Measurements from ENCODE around the gene SERPINB1. TPM values are rescaled to one million over a fixed set of nuclear protein-coding genes. Genes with fewer than 3 reads are reported as not detected.
"Not testable (repeated sequence)": the region's sequence is repeated elsewhere in the genome, so short reads cannot be mapped to it uniquely, and the experiment has no call there.

SERPINB1 gene
- total RNA-seq, 1 donor from 2014 or later = 23.7 TPM

DNA sequence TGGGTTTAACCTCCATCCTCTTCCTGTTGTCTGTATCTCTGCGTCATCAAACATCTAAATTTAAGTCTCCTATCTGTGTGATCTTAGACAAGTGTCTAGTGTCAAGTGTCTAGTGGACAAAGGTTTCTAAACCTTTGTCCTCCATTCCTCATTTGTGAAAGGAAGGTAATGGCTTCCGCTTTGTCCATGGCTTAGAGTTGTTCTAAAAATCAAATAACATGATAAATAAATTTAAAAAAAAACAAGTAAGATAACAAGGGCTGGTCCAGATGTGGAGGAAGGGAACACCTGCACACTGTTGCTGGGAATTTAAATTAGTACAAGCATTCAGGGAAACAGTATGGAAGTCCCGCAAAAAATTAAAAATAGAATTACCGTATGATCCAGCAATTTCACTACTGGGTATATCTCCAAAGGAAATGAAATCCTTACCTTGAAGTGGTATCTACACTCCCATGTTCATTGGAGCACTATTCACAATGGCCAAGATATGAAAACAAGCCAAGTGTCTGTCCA, 17.6 kb upstream of the SERPINB1 start:
- DNase-seq (ENCODE audit: low read depth) = no peak
- no peak overlapping the region for H3K4me3 ChIP-seq (ENCODE audit: low read depth, low read length)
- no peak for TF ChIP-seq CTCF (conservative IDR thresholded peaks at IDR 0.05; ENCODE audit: low read depth, low read length)

- no peak for DNase-seq (ENCODE audit: low read depth)
- TF ChIP-seq CTCF (conservative IDR thresholded peaks at IDR 0.05; ENCODE audit: low read depth, low read length) = no peak
- H3K4me3 ChIP-seq (ENCODE audit: low read depth, low read length) = no peak overlapping the region
Observed at GRCh38 chr6:2857580-2858337, 16.1 kb upstream of the SERPINB1 start.

GRCh38 chr6:2857185-2857579, 15.5 kb upstream of the SERPINB1 start:
- no peak for TF ChIP-seq CTCF (conservative IDR thresholded peaks at IDR 0.05; ENCODE audit: low read depth, low read length)
- DNase-seq (ENCODE audit: low read depth) = no peak
- no peak overlapping the region for H3K4me3 ChIP-seq (ENCODE audit: low read depth, low read length)

GRCh38 chr6:2855061-2855519, 13.4 kb upstream of the SERPINB1 start:
- DNase-seq (ENCODE audit: low read depth) = no peak
- no peak for TF ChIP-seq CTCF (conservative IDR thresholded peaks at IDR 0.05; ENCODE audit: low read depth, low read length)
- no peak overlapping the region for H3K4me3 ChIP-seq (ENCODE audit: low read depth, low read length)

- DNase-seq (ENCODE audit: low read depth) = no peak
- H3K4me3 ChIP-seq (ENCODE audit: low read depth, low read length) = peak overlapping the region; percentile 59
- no peak for TF ChIP-seq CTCF (conservative IDR thresholded peaks at IDR 0.05; ENCODE audit: low read depth, low read length)
Observed at GRCh38 chr6:2854396-2854982, 12.8 kb upstream of the SERPINB1 start.

DNA sequence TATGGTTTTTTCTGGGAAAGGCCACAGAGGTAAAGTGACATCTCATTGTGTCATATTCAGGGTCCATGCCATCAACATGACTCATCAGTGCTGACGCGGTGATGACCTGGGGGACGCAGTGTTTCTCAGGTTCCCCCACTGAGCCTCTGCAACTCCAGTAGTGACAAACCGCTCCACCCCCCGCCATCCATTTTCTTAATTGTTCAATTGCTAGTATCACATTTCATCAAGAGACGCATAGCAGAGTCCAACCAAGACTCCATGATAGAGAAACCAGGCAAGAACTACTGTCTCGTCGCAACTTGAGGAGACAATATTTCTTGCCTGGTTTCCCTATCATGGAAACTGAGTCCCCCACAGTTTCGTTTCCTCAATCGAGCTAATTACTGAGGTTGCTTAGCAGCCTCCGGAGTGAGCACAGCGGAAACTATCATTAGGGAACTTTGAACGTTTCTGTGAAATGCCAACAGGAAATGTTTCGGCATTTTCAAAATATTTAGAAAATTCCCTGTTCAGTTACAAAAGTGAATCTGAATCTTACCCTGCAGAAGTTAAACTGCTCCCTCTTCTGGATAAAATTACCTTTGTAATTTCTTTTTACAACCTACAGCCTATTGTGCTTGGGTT, 12.2 kb upstream of the SERPINB1 start:
- peak overlapping the region; percentile 59 for H3K4me3 ChIP-seq (ENCODE audit: low read depth, low read length)
- DNase-seq (ENCODE audit: low read depth) = no peak
- peak; percentile 53 for TF ChIP-seq CTCF (conservative IDR thresholded peaks at IDR 0.05; ENCODE audit: low read depth, low read length)

DNA sequence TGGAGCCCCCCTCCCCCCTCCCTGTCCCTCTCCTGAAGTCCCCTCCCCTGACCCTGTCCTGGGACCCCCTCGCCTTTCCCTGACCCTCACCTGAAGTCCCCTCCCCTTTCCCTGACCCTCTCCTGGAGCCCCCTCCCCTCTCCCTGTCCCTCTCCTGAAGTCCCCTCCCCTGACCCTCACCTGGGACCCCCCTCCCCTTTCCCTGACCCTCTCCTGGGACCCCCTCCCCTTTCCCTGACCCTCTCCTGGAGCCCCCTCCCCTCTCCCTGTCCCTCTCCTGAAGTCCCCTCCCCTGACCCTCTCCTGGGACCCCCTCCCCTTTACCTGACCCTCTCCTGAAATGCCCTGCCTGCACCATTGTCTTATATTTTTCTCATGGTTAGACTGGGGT, 11.7 kb upstream of the SERPINB1 start:
- DNase-seq (ENCODE audit: low read depth) = not testable (repeated sequence)
- H3K4me3 ChIP-seq (ENCODE audit: low read depth, low read length) = peak overlapping the region; percentile 59

All from epithelial cell of proximal tubule (primary cell).